MCF 10A (cell line): ENCODE results near the gene ASMT. TPM values are rescaled to one million over a fixed set of nuclear protein-coding genes. Genes with fewer than 3 reads are reported as not detected.

Experiments
- BruUV-seq: library from RNA; stranded (reverse); fragments of 400-500 nt; replicated peaks from 2 replicates; lab custom pipeline; 2021; lab: Mats Ljungman, UMichigan
- CTCF ChIA-PET: fragments of 300-600 bp; sonication (Branson Sonifier 250); formaldehyde crosslinking; extraction: SDS; loops from one replicate; lab custom pipeline; 2021; ENCODE audit warnings: antibody characterized with exemption, inconsistent platforms; lab: Yijun Ruan, JAX
- POLR2A ChIA-PET: fragments of 300-600, 350-650 bp; sonication (Branson Sonifier 250); formaldehyde crosslinking; extraction: SDS; loops from one replicate; lab custom pipeline; 2020; ENCODE audit warnings: antibody characterized with exemption, inconsistent platforms; lab: Yijun Ruan, JAX
- DNase-seq: peaks from one replicate; pipeline ENCODE4 v3.0.0-alpha.2; 2018; ENCODE audit not compliant: unreplicated experiment
- H3K27ac Mint-ChIP-seq: one replicate; pipeline ENCODE4 v1.8.0; 2022; ENCODE audit warnings: mild to moderate bottlenecking, low read depth, mixed read lengths; ENCODE audit not compliant: unreplicated experiment
- H3K27me3 Mint-ChIP-seq: one replicate; pipeline ENCODE4 v1.8.0; 2022; ENCODE audit warnings: mixed read lengths; ENCODE audit not compliant: insufficient read depth, unreplicated experiment
- H3K36me3 Mint-ChIP-seq: one replicate; pipeline ENCODE4 v1.8.0; 2022; ENCODE audit warnings: mild to moderate bottlenecking, moderate library complexity, mixed read lengths; ENCODE audit not compliant: insufficient read depth, unreplicated experiment
- H3K4me1 Mint-ChIP-seq: one replicate; pipeline ENCODE4 v1.8.0; 2022; ENCODE audit warnings: mixed read lengths; ENCODE audit not compliant: insufficient read depth, unreplicated experiment
- H3K4me3 Mint-ChIP-seq: one replicate; pipeline ENCODE4 v1.8.0; 2022; ENCODE audit warnings: mild to moderate bottlenecking, moderate library complexity, mixed read lengths; ENCODE audit not compliant: unreplicated experiment
- H3K9me3 Mint-ChIP-seq: one replicate; pipeline ENCODE4 v1.8.0; 2022; ENCODE audit warnings: mixed read lengths; ENCODE audit not compliant: unreplicated experiment
- CTCF ChIP-seq: fragments of 200-600 bp; IDR thresholded peaks from one replicate; pipeline ENCODE4 v1.8.0; 2022; ENCODE audit warnings: antibody characterized with exemption, mild to moderate bottlenecking; ENCODE audit not compliant: unreplicated experiment
- intact Hi-C: fragments of 100-400 bp; cut with micrococcal nuclease; formaldehyde crosslinking; loops from 2 replicates; pipeline ENCODE4 v1.14.1; 2022
- total RNA-seq: library from RNA; stranded (reverse); gene quantifications from 2 replicates; pipeline ENCODE4 v1.2.3, GENCODE V29; 2022

ASMT gene
- total RNA-seq, 1 experiment from 2014 or later, result not detected

DNA sequence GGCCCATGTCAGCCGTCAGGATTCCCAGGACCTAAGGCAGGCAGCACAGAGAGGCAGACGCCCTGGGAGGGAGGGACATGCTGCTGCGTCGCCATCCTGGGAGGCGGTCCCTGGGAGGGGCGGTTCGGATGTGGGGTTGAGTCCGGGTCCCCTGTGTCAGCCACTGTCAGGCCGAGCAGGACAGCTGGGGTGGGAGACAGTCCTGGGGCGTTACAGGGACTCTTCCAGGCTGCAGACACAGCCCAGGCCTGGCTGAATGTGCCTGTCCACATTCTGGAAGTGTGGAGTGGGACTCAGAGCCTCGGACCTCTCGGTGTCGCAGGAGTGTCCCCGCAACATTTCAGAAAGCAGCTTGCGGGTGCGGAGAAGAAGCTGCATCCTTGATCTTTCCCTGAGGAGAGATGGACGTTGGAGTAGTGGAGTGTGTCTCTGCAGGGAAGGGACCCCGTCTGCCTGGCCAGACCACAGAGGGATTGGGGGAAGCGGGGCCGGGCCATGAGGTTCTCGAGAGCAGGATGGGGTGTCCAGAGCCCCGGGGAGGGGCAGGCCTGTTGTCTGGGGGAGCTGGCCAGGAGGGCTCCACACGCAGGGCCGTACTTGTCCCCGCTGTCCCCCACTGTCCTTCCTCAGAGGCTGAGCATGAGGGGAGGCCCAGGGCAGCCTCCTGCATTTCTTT, 17.4 kb upstream of the ASMT start:
- intact Hi-C loops, result no loop called here
- Mint-ChIP-seq H3K4me3 (no peak overlapping the region), H3K36me3 (peaks cover 92% of the 10 kb centered on the region), H3K27me3 (no peaks in the 10 kb centered on the region), H3K27ac (no peak overlapping the region), H3K9me3 (no peaks in the 10 kb centered on the region), H3K4me1 (peaks cover 11% of the 10 kb centered on the region)
- no TSS peak for BruUV-seq
- ChIA-PET POLR2A (no interaction called here), CTCF (no interaction called here)
- no peak for DNase-seq
- TF ChIP-seq CTCF, result no peak

DNA sequence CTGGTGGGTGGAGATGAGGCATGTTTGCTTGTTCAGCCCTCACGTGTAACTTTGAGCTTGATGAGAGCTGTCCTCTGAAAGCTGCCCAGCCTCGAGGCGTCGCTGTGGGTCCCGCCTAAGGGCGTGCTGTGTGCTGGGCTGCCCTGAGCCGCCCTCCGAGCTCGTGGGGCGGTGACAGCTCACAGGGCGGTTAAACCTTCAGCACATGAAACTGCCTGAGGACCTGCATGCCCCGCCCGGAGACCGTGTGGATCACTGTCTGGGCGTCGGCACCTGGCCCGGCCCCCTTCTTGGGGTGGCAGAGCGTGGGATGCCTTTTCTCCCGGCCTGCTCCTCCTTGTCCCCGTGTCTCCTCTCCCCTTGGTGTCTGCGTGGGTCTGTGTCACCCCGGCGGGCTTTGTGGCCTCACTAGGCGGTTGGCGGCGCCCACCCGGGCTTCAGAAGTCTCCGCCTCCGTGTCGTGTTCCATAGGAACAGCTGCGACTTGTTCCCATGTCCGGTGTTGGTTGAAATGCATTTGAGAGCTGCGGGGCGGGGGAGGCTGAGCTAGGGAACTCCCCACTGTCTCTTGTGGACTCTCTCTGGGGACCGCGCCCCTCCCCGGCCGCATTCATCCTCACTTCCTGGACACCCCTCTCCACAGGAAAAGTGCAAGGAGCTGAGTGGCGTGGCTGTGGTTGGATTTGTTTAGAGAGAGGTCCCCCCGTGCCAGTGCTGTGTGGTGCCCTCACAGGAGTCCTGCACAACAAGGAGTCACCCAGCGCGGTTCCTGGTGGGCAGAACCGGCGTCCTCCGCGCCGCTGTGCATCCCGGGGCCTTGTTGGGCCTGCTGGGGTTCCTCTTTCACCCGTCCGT, 16.6 kb upstream of the ASMT start:
- no peak overlapping the region for H3K27ac Mint-ChIP-seq
- H3K9me3 Mint-ChIP-seq, result no peaks in the 10 kb centered on the region
- ChIA-PET CTCF (no interaction called here), POLR2A (no interaction called here)
- H3K27me3 Mint-ChIP-seq, result no peaks in the 10 kb centered on the region
- peaks cover 97% of the 10 kb centered on the region for H3K36me3 Mint-ChIP-seq
- no TSS peak for BruUV-seq
- H3K4me1 Mint-ChIP-seq, result peaks cover 4% of the 10 kb centered on the region
- TF ChIP-seq CTCF, result no peak
- no peak overlapping the region for H3K4me3 Mint-ChIP-seq
- DNase-seq, result no peak
- intact Hi-C loops, result no loop called here

- no peak for DNase-seq
- ChIA-PET POLR2A (no interaction called here), CTCF (no interaction called here)
- Mint-ChIP-seq H3K27ac (no peak overlapping the region), H3K9me3 (no peaks in the 10 kb centered on the region), H3K36me3 (peaks cover 93% of the 10 kb centered on the region), H3K4me3 (no peak overlapping the region), H3K27me3 (no peaks in the 10 kb centered on the region), H3K4me1 (peaks cover 4% of the 10 kb centered on the region)
- no TSS peak for BruUV-seq
- intact Hi-C loops, result no loop called here
- TF ChIP-seq CTCF, result no peak
Measured at GRCh38 chrX:1598876-1599790, 15.7 kb upstream of the ASMT start.
